H1 (cell line): Measurements from ENCODE around the gene RESP18.

ENCODE experiments used
- EZH2 ChIP-seq: fragments of 200-600 bp; sonication (generic); IDR thresholded peaks from 2 replicates; pipeline ENCODE4 v1.7.1; 2012; ENCODE audit warnings: low read depth, mild to moderate bottlenecking, moderate library complexity, low read length, inconsistent platforms; ENCODE audit not compliant: severe bottlenecking
- POLR2AphosphoS5 ChIP-seq: IDR thresholded peaks from 2 replicates; pipeline ENCODE4 v1.6.1; 2011; ENCODE audit warnings: low read depth, low read length
- TAF1 ChIP-seq: IDR thresholded peaks from 2 replicates; pipeline ENCODE4 v1.6.1; 2011; ENCODE audit warnings: mild to moderate bottlenecking, low read depth, low read length
- TF ChIP-seq, protein P1 (sequence below): IDR thresholded peaks from 2 replicates; pipeline ENCODE4 v1.6.1; 2012; ENCODE audit warnings: low read length, inconsistent platforms
- TF ChIP-seq, protein P2 (sequence below), 3 experiments: IDR thresholded peaks; 1 replicate in 2 of 3; 2 replicates in 1 of 3; pipeline versions ENCODE4 v1.5.1 to v1.6.1; 2011; ENCODE audit warnings: low read length in 3 of 3, mild to moderate bottlenecking in 3 of 3, inconsistent platforms in 2 of 3, low read depth in 1 of 3, moderate library complexity in 1 of 3; ENCODE audit not compliant: insufficient read depth in 1 of 3; ENCODE audit errors: control extremely low read depth in 1 of 3

DNA sequence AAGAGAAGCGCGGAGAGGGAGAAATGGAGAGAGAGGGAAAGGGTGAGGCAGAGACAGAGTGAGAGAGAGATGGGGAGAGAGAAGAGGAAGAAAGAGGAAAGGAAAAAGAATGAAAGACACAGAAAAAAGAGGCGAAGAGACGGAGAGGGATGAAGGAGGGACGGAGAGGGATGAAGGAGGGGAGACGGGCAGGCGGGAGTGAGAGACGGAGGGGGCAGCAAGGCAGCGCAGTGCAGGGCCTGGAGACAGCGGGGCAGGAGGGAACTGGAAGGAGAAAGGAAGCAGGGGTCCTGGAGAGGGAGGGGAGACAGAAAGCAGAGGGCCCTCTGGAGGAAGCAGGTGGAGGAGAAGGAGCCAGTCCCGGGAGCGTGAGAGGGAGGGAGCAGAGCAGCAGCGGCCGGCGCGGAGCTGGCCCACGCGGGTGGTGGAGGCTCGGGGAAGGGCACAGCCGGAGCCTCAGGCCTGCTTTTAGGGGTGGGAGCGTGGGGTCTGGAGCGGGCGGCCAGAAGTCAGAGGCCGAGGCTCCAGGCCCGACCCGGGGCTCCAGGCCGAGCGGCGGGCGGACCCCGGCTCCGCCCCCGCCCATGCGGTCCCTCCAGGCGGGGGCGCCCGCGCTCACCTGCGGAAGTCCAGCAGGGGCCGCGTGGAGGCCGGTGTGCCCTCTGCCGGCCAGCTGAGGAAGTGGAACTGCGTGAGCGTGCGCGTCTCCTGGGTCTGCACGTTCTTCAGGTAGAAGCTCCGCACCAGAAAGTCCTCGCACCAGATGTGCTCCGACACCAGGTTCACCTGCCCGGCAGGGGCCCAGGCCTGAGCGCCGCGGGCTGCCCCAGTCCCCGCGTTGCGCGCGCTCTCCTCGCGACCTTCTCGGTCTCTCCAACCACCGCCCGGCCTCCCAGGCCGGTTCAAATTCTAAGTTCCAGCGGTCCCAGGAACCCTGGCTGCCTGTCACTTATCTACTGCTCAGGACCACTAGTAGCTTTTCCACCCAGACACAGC lies 37.9 kb downstream of the RESP18 start:
- TF ChIP-seq, protein P1, sequence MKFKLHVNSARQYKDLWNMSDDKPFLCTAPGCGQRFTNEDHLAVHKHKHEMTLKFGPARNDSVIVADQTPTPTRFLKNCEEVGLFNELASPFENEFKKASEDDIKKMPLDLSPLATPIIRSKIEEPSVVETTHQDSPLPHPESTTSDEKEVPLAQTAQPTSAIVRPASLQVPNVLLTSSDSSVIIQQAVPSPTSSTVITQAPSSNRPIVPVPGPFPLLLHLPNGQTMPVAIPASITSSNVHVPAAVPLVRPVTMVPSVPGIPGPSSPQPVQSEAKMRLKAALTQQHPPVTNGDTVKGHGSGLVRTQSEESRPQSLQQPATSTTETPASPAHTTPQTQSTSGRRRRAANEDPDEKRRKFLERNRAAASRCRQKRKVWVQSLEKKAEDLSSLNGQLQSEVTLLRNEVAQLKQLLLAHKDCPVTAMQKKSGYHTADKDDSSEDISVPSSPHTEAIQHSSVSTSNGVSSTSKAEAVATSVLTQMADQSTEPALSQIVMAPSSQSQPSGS = no peak
- TF ChIP-seq, protein P2, sequence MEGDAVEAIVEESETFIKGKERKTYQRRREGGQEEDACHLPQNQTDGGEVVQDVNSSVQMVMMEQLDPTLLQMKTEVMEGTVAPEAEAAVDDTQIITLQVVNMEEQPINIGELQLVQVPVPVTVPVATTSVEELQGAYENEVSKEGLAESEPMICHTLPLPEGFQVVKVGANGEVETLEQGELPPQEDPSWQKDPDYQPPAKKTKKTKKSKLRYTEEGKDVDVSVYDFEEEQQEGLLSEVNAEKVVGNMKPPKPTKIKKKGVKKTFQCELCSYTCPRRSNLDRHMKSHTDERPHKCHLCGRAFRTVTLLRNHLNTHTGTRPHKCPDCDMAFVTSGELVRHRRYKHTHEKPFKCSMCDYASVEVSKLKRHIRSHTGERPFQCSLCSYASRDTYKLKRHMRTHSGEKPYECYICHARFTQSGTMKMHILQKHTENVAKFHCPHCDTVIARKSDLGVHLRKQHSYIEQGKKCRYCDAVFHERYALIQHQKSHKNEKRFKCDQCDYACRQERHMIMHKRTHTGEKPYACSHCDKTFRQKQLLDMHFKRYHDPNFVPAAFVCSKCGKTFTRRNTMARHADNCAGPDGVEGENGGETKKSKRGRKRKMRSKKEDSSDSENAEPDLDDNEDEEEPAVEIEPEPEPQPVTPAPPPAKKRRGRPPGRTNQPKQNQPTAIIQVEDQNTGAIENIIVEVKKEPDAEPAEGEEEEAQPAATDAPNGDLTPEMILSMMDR (IDR thresholded peaks at IDR 0.05; ENCODE audit: control extremely low read depth in 1 of 3, insufficient read depth in 1 of 3, low read depth in 1 of 3, low read length in 3 of 3) = peak in 2 of 3 experiments; percentile 98 to 99; a peak in 3 of 4 replicates
- TF ChIP-seq POLR2AphosphoS5 (peak; percentile 81), TAF1 (no peak; the same call in 1 of the 2 replicates), EZH2 (peak; percentile 16)
